K562 (cell line): ENCODE results near the gene ATG10. TPM values are rescaled to one million over a fixed set of nuclear protein-coding genes. Genes with fewer than 3 reads are reported as not detected.

Experiments
- BACH1 ChIP-seq: fragments of 200-800 bp; sonication (Bioruptor generic); IDR thresholded peaks from 2 replicates; pipeline ENCODE4 v1.6.1; 2016; ENCODE audit warnings: missing genetic modification characterization, missing compliant biosample characterization
- ETS1 ChIP-seq: conservative IDR thresholded peaks from 2 replicates; pipeline ENCODE4 v1.6.1; 2011; ENCODE audit warnings: low read depth, mild to moderate bottlenecking, low read length; ENCODE audit not compliant: control insufficient read depth
- FOSL1 ChIP-seq: fragments of 200-800 bp; sonication (Bioruptor generic); conservative IDR thresholded peaks from 2 replicates; pipeline ENCODE4 v1.6.1; 2016; ENCODE audit warnings: missing genetic modification characterization, missing compliant biosample characterization
- FOXK2 ChIP-seq, 2 experiments: fragments of 450-650 bp; IDR thresholded peaks in 1 of 2; conservative IDR thresholded peaks in 1 of 2; 2 replicates each; pipeline ENCODE4 v1.6.1; 2016; ENCODE audit warnings: low read depth in 2 of 2, mild to moderate bottlenecking in 1 of 2
- MGA ChIP-seq: fragments of 450-650 bp; IDR thresholded peaks from 2 replicates; pipeline ENCODE4 v1.6.1; 2016; ENCODE audit warnings: mild to moderate bottlenecking, moderate library complexity
- NCOA2 ChIP-seq, 2 experiments: fragments of 450-650 bp; IDR thresholded peaks; 2 replicates each; pipeline ENCODE4 v1.6.1; 2018; ENCODE audit warnings: mild to moderate bottlenecking in 2 of 2, moderate library complexity in 1 of 2; ENCODE audit not compliant: partially characterized antibody in 2 of 2
- SFPQ ChIP-seq: fragments of 200-400 bp; formaldehyde crosslinking; IDR thresholded peaks from 2 replicates; pipeline ENCODE4 v1.6.1; 2017; ENCODE audit warnings: mild to moderate bottlenecking, low read depth, low read length, moderate library complexity
- SMARCA4 ChIP-seq: fragments of 450-650 bp; IDR thresholded peaks from 2 replicates; pipeline ENCODE4 v1.6.1; 2016
- SMARCE1 ChIP-seq: fragments of 450-650 bp; IDR thresholded peaks from 2 replicates; pipeline ENCODE4 v1.7.1; 2016; ENCODE audit warnings: mild to moderate bottlenecking
- TAF9B ChIP-seq: fragments of 450-650 bp; IDR thresholded peaks from 2 replicates; pipeline ENCODE4 v1.6.1; 2018; ENCODE audit warnings: mild to moderate bottlenecking; ENCODE audit not compliant: partially characterized antibody
- TSC22D4 ChIP-seq: fragments of 450-650 bp; IDR thresholded peaks from 2 replicates; pipeline ENCODE4 v1.6.1; 2016; ENCODE audit warnings: missing genetic modification characterization, missing biosample characterization, control low read depth
- ZNF589 ChIP-seq: fragments of 200-800 bp; sonication (Bioruptor generic); IDR thresholded peaks from 2 replicates; pipeline ENCODE4 v1.6.1; 2016; ENCODE audit warnings: low read depth, missing genetic modification characterization, missing compliant biosample characterization
- polyA plus RNA-seq, 8 experiments: library from polyadenylated mRNA; depleted of rRNA in 4 of 8; stranded (reverse) in 5 of 8; unstranded in 3 of 8; fragments of >200 nt; fragmentation: Nextera tagmentation in 2 of 8; fragmentation: Illumina TruSeq in 1 of 8; extraction: Ambion mirVana in 2 of 8; extraction: Trizol in 1 of 8; gene quantifications; 2 replicates each; pipeline versions ENCODE4 v1.2.1 to v1.2.3, GENCODE V29; 2011 to 2014; ENCODE audit warnings: inconsistent platforms in 1 of 8, missing spikeins in 1 of 8
- total RNA-seq, 7 experiments: library from RNA; depleted of rRNA in 6 of 7; stranded (reverse); fragments of >200 nt in 6 of 7; fragmentation: Illumina TruSeq in 2 of 7; extraction: Trizol in 2 of 7; gene quantifications; 2 replicates each; pipeline versions ENCODE4 v1.2.1 to v1.2.3, GENCODE V29; 2011 to 2021; ENCODE audit warnings: low replicate concordance in 1 of 7

The ATG10 gene
- total and polyA plus RNA-seq, 9 of the 15 experiments (the other 6 are each of a cell fraction or from before 2014, with no cell fraction given) = 7.0 to 18.8 (median 14.6) TPM

GRCh38 chr5:81971111-81971711 lies 612 bp upstream of the ATG10 start (continued):
- TF ChIP-seq SMARCA4 = peak; percentile 56
- peak; percentile 50; the same call in 1 of the 2 replicates for TF ChIP-seq BACH1 (tag)
- TF ChIP-seq TSC22D4 = no peak
- TF ChIP-seq NCOA2 (IDR thresholded peaks at IDR 0.05; ENCODE audit: partially characterized antibody in 2 of 2) = no peak
- TF ChIP-seq SFPQ = no peak
- peak in 1 of 2 experiments; percentile 70; a peak in 1 of 4 replicates for TF ChIP-seq FOXK2 (conservative IDR thresholded peaks at IDR 0.05 in 1 of 2, IDR thresholded peaks at IDR 0.05 in 1 of 2; ENCODE audit: low read depth in 2 of 2)
- TF ChIP-seq ZNF589 = peak; percentile 40; the same call in 1 of the 2 replicates
- TF ChIP-seq TAF9B = peak; percentile 6
- TF ChIP-seq MGA = no peak
- TF ChIP-seq FOSL1 (tag) = 0 out of 2 replicates have a peak, but pooled peaks have one; percentile 1
- peak; percentile 32; the same call in 1 of the 2 replicates for TF ChIP-seq SMARCE1
- no peak for TF ChIP-seq ETS1
